PC-9 (cell line): ENCODE data around the gene MYO7B. TPM values are rescaled to one million over a fixed set of nuclear protein-coding genes. Genes with fewer than 3 reads are reported as not detected.
A peak's percentile ranks its signal among the peaks of the same experiment; 100 is the strongest.

Source experiments
- BruUV-seq: library from RNA; stranded (reverse); fragments of 400-500 nt; replicated peaks from 2 replicates; lab custom pipeline; 2021; lab: Mats Ljungman, UMichigan
- CTCF ChIA-PET: fragments of 300-600 bp; sonication (Branson Sonifier 250); formaldehyde crosslinking; loops from one replicate; lab custom pipeline; 2022; ENCODE audit warnings: antibody characterized with exemption; lab: Charles Lee
- POLR2A ChIA-PET: fragments of 300-600 bp; sonication (Branson Sonifier 250); formaldehyde crosslinking; loops from one replicate; lab custom pipeline; 2022; ENCODE audit warnings: antibody characterized with exemption; ENCODE audit not compliant: unreplicated experiment; lab: Charles Lee
- DNase-seq, 2 experiments: peaks; one replicate each; pipeline versions ENCODE4 v3.0.0 to v3.0.0-alpha.2; 2015 to 2022; ENCODE audit warnings: mixed read lengths in 1 of 2
- H2AFZ ChIP-seq: fragments of 200-600 bp; sonication (generic); 2 replicates; pipeline ENCODE4 v1.8.1; 2017; ENCODE audit warnings: antibody characterized with exemption
- H3F3A ChIP-seq: fragments of 200-600 bp; sonication (generic); 2 replicates; pipeline ENCODE4 v1.8.1; 2017; ENCODE audit warnings: antibody characterized with exemption, mild to moderate bottlenecking, low read depth; ENCODE audit not compliant: insufficient read depth
- H3K27ac ChIP-seq: fragments of 200-600 bp; sonication (generic); 2 replicates; pipeline ENCODE4 v1.6.1; 2016; ENCODE audit warnings: mixed run types
- H3K27me3 ChIP-seq: fragments of 200-600 bp; sonication (generic); 2 replicates; pipeline ENCODE4 v1.6.1; 2016; ENCODE audit warnings: low read depth, mixed run types; ENCODE audit not compliant: insufficient read depth
- H3K36me3 ChIP-seq: fragments of 200-600 bp; sonication (generic); 2 replicates; pipeline ENCODE4 v1.6.1; 2016; ENCODE audit warnings: low read depth, mixed run types
- H3K4me1 ChIP-seq: fragments of 200-600 bp; sonication (generic); replicated peaks from 2 replicates; pipeline ENCODE4 v1.6.1; 2016; ENCODE audit warnings: mixed run types; ENCODE audit not compliant: insufficient read depth
- H3K4me2 ChIP-seq: fragments of 200-600 bp; sonication (generic); 2 replicates; pipeline ENCODE4 v1.6.1; 2017; ENCODE audit warnings: mixed run types
- H3K4me3 ChIP-seq: fragments of 200-600 bp; sonication (generic); 2 replicates; pipeline ENCODE4 v1.6.1; 2016; ENCODE audit warnings: mixed run types
- H3K79me2 ChIP-seq: fragments of 200-600 bp; sonication (generic); 2 replicates; pipeline ENCODE4 v1.6.1; 2017; ENCODE audit warnings: low read depth, mixed run types
- H3K9me2 ChIP-seq: fragments of 200-600 bp; sonication (generic); 2 replicates; pipeline ENCODE4 v1.8.1; 2017; ENCODE audit warnings: mild to moderate bottlenecking; ENCODE audit not compliant: insufficient read depth
- H3K9me3 ChIP-seq: fragments of 200-600 bp; sonication (generic); 2 replicates; pipeline ENCODE4 v1.8.1; 2016; ENCODE audit warnings: low read depth; ENCODE audit not compliant: insufficient read depth
- H4K20me1 ChIP-seq: fragments of 200-600 bp; sonication (generic); 2 replicates; pipeline ENCODE4 v1.8.1; 2017; ENCODE audit not compliant: insufficient read depth
- EZH2 ChIP-seq: fragments of 200-600 bp; sonication (generic); IDR thresholded peaks from 2 replicates; pipeline ENCODE4 v1.8.0; 2017; ENCODE audit warnings: antibody characterized with exemption, low read depth
- intact Hi-C: fragments of 100-400 bp; cut with micrococcal nuclease; formaldehyde crosslinking; loops from one replicate; pipeline ENCODE4 v1.10.0; 2022; ENCODE audit not compliant: unreplicated experiment
- total RNA-seq: library from RNA; stranded (reverse); gene quantifications from 2 replicates; pipeline ENCODE4 v1.2.3, GENCODE V29; 2021
- TF ChIP-seq, protein P1 (sequence below): fragments of 200-600 bp; sonication (generic); conservative IDR thresholded peaks from 2 replicates; pipeline ENCODE4 v1.6.1; 2017; ENCODE audit warnings: mixed run types, antibody characterized with exemption, mild to moderate bottlenecking, moderate library complexity

MYO7B gene
- total RNA-seq, 1 experiment from 2014 or later = not detected

DNA sequence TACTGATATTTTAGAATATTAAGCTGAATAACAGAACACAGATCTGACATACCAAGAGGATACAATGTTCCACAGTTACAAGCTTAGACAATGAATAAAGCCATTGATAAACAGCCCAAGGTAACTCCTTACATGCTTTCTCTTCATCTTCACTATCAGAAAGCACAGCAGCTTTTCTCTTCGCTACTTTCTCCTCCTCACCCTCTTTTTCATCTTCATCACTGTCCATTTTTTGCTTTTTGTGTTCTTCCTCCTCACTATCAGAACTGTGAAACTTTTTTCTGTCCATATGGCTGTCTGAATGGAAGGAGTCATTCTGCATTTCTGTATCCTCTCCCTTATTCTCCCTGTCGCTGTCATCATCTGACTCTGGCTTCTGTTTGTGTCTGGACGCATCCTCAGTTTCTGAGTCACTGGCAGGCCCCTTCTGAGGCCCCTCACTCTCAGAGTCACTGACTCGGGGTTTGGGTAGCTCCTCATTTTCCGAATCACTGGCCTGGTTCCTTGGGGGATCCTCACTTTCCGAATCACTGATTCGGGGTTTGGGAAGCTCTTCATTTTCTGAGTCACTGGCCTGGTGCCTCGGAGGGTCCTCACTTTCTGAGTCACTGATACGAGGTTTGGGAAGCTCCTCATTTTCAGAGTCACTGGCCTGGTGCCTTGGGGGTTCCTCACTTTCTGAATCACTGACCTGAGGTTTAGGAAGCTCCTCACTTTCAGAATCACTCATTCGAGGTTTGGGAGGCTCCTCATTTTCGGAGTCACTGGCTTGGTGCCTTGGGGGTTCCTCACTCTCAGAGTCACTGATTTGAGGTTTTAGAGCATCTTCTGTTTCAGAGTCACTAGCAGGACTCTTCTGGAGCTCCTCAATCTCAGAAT is 30.7 kb upstream of the MYO7B start:
- intact Hi-C loops = loop anchor here (5.0 kb wide), 1 partner anchor 143 kb away; the partner anchor contains the start of gene GPR17
- POLR2A ChIA-PET = no interaction called here
- Histone ChIP-seq H3K4me3 (no peak overlapping the region), H3F3A (peaks cover 46% of the 10 kb centered on the region), H3K79me2 (peaks cover 58% of the 10 kb centered on the region), H3K27ac (no peak overlapping the region), H3K4me1 (peaks cover 29% of the 10 kb centered on the region), H3K27me3 (no peaks in the 10 kb centered on the region), H3K9me3 (no peaks in the 10 kb centered on the region), H3K36me3 (peaks cover 61% of the 10 kb centered on the region), H2AFZ (no peak overlapping the region), H4K20me1 (peaks cover 54% of the 10 kb centered on the region), H3K9me2 (no peaks in the 10 kb centered on the region), H3K4me2 (no peak overlapping the region)
- CTCF ChIA-PET = interaction anchor here (0.7 kb wide), 1 partner anchor 178 kb away, joined by 3 read pairs; no protein-coding TSS in a partner anchor
- no peak for TF ChIP-seq EZH2
- TF ChIP-seq, protein P1, sequence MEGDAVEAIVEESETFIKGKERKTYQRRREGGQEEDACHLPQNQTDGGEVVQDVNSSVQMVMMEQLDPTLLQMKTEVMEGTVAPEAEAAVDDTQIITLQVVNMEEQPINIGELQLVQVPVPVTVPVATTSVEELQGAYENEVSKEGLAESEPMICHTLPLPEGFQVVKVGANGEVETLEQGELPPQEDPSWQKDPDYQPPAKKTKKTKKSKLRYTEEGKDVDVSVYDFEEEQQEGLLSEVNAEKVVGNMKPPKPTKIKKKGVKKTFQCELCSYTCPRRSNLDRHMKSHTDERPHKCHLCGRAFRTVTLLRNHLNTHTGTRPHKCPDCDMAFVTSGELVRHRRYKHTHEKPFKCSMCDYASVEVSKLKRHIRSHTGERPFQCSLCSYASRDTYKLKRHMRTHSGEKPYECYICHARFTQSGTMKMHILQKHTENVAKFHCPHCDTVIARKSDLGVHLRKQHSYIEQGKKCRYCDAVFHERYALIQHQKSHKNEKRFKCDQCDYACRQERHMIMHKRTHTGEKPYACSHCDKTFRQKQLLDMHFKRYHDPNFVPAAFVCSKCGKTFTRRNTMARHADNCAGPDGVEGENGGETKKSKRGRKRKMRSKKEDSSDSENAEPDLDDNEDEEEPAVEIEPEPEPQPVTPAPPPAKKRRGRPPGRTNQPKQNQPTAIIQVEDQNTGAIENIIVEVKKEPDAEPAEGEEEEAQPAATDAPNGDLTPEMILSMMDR = no peak
- TSS peak; percentile 64 for BruUV-seq
- no peak for DNase-seq

DNA sequence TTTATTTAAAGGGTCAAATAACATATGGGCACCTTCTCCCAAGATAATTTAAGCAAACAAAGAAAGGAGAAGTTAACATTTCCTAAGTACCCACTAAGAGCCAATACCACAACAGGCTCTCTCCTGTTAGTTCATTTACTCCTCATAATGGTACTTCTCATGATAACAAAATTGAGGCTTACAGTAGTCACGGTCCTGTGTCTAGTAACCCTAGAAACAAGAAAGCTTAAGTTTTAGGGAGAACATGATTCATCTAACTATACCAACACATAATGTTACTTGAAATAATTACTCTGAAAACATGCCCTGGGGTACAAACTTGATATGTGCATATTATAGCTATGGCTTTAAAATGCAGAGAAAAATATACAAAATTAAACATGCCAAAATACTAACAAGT is 29.0 kb upstream of the MYO7B start:
- Histone ChIP-seq H3K4me3 (no peak overlapping the region), H4K20me1 (peaks cover 71% of the 10 kb centered on the region), H3K4me1 (peaks cover 34% of the 10 kb centered on the region), H3K9me2 (no peaks in the 10 kb centered on the region), H3K27me3 (no peaks in the 10 kb centered on the region), H3K79me2 (peaks cover 75% of the 10 kb centered on the region), H3K36me3 (peaks cover 47% of the 10 kb centered on the region), H3K9me3 (no peaks in the 10 kb centered on the region), H3K4me2 (no peak overlapping the region), H3K27ac (no peak overlapping the region), H3F3A (peaks cover 45% of the 10 kb centered on the region), H2AFZ (no peak overlapping the region)
- no peak for DNase-seq
- POLR2A ChIA-PET = no interaction called here
- TF ChIP-seq EZH2 = no peak
- TF ChIP-seq, protein P1 = no peak
- no TSS peak for BruUV-seq
- intact Hi-C loops = loop anchor here (5.0 kb wide), 1 partner anchor 141 kb away; the partner anchor contains the start of gene GPR17
- CTCF ChIA-PET = no interaction called here

DNA sequence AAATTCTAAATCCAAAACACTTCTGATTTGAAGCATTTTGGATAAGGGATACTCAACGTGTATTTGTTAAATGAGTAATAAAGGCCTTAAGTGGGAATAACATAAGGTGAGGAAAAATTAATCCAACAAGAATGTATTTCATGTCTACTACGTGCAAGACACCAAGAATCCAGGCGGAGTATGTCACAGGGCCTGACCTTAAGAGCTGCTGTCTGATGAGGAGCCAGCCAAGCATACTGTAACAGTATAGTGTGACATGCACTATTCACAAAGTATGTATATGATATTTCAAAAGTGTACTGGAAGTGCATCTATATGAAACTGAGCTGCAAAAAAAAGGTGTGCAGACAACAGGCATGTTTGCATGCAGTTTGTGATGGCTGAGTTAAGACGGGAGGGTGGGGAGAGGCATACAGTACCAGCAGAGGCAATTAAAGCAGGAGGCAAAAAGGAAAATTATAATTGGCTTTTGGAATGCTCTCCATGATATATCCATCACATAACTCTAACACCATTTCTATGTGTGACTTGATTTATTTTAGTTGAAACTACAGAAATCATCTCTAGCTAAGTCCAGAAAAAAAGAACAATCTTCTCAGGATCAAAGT is 27.4 kb upstream of the MYO7B start:
- POLR2A ChIA-PET = interaction anchor here (0.6 to 0.7 kb wide), 2 partner anchors 18 to 193 kb away, joined by 4 read pairs; partner anchors contain the start of gene SFT2D3
- H2AFZ ChIP-seq = no peak overlapping the region
- no peak for DNase-seq

More for the DNA sequence above, 27.4 kb upstream of the MYO7B start:
- peaks cover 91% of the 10 kb centered on the region for H3K79me2 ChIP-seq
- H4K20me1 ChIP-seq = peaks cover 86% of the 10 kb centered on the region
- H3K9me3 ChIP-seq = no peaks in the 10 kb centered on the region
- H3K4me2 ChIP-seq = peak overlapping the region; percentile 5
- H3K9me2 ChIP-seq = no peaks in the 10 kb centered on the region
- H3K4me1 ChIP-seq = peaks cover 34% of the 10 kb centered on the region
- BruUV-seq = no TSS peak
- H3F3A ChIP-seq = peaks cover 44% of the 10 kb centered on the region
- CTCF ChIA-PET = interaction anchor here (0.5 kb wide), 1 partner anchor 16 kb away, joined by 5 read pairs; no protein-coding TSS in a partner anchor
- TF ChIP-seq EZH2 = no peak
- TF ChIP-seq, protein P1 = no peak
- peak overlapping the region; percentile 69 for H3K27ac ChIP-seq
- no peaks in the 10 kb centered on the region for H3K27me3 ChIP-seq
- intact Hi-C loops = loop anchor here (5.0 kb wide), 1 partner anchor 139 kb away; the partner anchor contains the start of gene GPR17
- no peak overlapping the region for H3K4me3 ChIP-seq
- H3K36me3 ChIP-seq = peaks cover 31% of the 10 kb centered on the region
